Right cardiac atrium (tissue), 5 donors: ENCODE results near the gene SYT2. TPM values are rescaled to one million over a fixed set of nuclear protein-coding genes. Genes with fewer than 3 reads are reported as not detected.
A peak's percentile ranks its signal among the peaks of the same experiment; 100 is the strongest.

ENCODE experiments used
- ATAC-seq, 2 donors: fragments of 200-7000 bp; cut with Tn5 transposase; one replicate each; pipeline versions ENCODE4 v1.8.0 to v1.9.1; 2020; ENCODE audit warnings: moderate library complexity in 2 of 2, mild to moderate bottlenecking in 1 of 2
- DNase-seq, 3 donors: peaks; one replicate each; pipeline ENCODE4 v3.0.0-alpha.2; 2020
- H3K27ac ChIP-seq: one replicate; pipeline ENCODE4 v1.5.1; 2013; ENCODE audit warnings: mild to moderate bottlenecking, low read length, control low read depth, moderate library complexity
- H3K27me3 ChIP-seq: one replicate; pipeline ENCODE4 v1.6.1; 2013; ENCODE audit not compliant: control insufficient read depth, insufficient read depth
- H3K4me1 ChIP-seq: one replicate; pipeline ENCODE4 v1.6.1; 2013; ENCODE audit warnings: low read length; ENCODE audit not compliant: control insufficient read depth, insufficient read depth
- H3K4me3 ChIP-seq: one replicate; pipeline ENCODE4 v1.5.1; 2013; ENCODE audit warnings: low read length, control low read depth
- H3K9me3 ChIP-seq: one replicate; pipeline ENCODE4 v1.6.1; 2013; ENCODE audit warnings: low read length; ENCODE audit not compliant: control insufficient read depth
- WGBS: extraction: QIAGEN DNeasy Blood & Tissue Kit; methylation state at CpG from one replicate; pipeline ENCODE4 v1.1.7; 2013; 5-methylcytosine and 5-hydroxymethylcytosine counted together
- intact Hi-C, 4 donors: fragments of 100-400 bp; cut with DNase I; formaldehyde crosslinking; loops; one replicate each; pipeline versions ENCODE4 v1.11.0 to v1.14.0; 2022 to 2023
- polyA plus RNA-seq: library from polyadenylated mRNA; stranded (reverse); fragments of 200-250 nt; gene quantifications from one replicate; pipeline ENCODE4 v1.2.3, GENCODE V29; 2013
- total RNA-seq, 4 donors: library from RNA; stranded (reverse); fragmentation: NEBNext Ultra II Directional; extraction: Animal tissue kit (Norgen Biotek cat#: 25700); gene quantifications; one replicate each; pipeline ENCODE4 v1.2.1, GENCODE V29; 2021
- donor health status: healthy with polysubstance abuse.
- donor health status: DM: no; HTN: yes; CAD: no.
- donor health status: DM: no; HTN: no; CAD: no.
- donor health status: DM: no; HTN: yes; CAD: no; lungs with severe emphysema.
- donor health status: DM: yes; HTN: yes; CAD: no.

SYT2 gene
- total and polyA plus RNA-seq, 5 donors: 0.02 TPM; not detected in 4

- intact Hi-C loops: no loop called here
- no peak for ATAC-seq
- no peaks in the 10 kb centered on the region for H3K27me3 ChIP-seq
- no peak overlapping the region for H3K4me3 ChIP-seq
- no peak for DNase-seq
- H3K27ac ChIP-seq: no peak overlapping the region
- no peaks in the 10 kb centered on the region for H3K9me3 ChIP-seq
- 42% methylated on average over 7 of the region's 7 CpGs for WGBS
- no peaks in the 10 kb centered on the region for H3K4me1 ChIP-seq
These were observed 53.2 kb downstream of the SYT2 start for GRCh38 chr1:202656951-202657646.

GRCh38 chr1:202656057-202656456, 54.2 kb downstream of the SYT2 start:
- Histone ChIP-seq H3K4me3 (no peak overlapping the region), H3K27me3 (no peaks in the 10 kb centered on the region), H3K4me1 (no peaks in the 10 kb centered on the region), H3K9me3 (no peaks in the 10 kb centered on the region), H3K27ac (no peak overlapping the region)
- intact Hi-C loops: no loop called here
- DNase-seq (no peak), ATAC-seq (no peak)
- 52% methylated on average over 10 of the region's 10 CpGs for WGBS

GRCh38 chr1:202654079-202654478, 56.2 kb downstream of the SYT2 start:
- no peak for ATAC-seq
- Histone ChIP-seq H3K9me3 (no peaks in the 10 kb centered on the region), H3K27me3 (no peaks in the 10 kb centered on the region), H3K4me3 (no peak overlapping the region), H3K27ac (no peak overlapping the region), H3K4me1 (no peaks in the 10 kb centered on the region)
- intact Hi-C loops: no loop called here
- DNase-seq: no peak
- 66% methylated on average over 6 of the region's 6 CpGs for WGBS

GRCh38 chr1:202649553-202650392, 60.5 kb downstream of the SYT2 start:
- no peak for DNase-seq
- H3K4me1 ChIP-seq: no peaks in the 10 kb centered on the region
- H3K27me3 ChIP-seq: no peaks in the 10 kb centered on the region
- intact Hi-C loops: no loop called here
- H3K27ac ChIP-seq: no peak overlapping the region
- no peak overlapping the region for H3K4me3 ChIP-seq
- no peak for ATAC-seq
- H3K9me3 ChIP-seq: no peaks in the 10 kb centered on the region
- WGBS: 55% methylated on average over 15 of the region's 15 CpGs

- intact Hi-C loops: no loop called here
- H3K27ac ChIP-seq: no peak overlapping the region
- ATAC-seq (no peak), DNase-seq (no peak)
- H3K9me3 ChIP-seq: no peaks in the 10 kb centered on the region
- WGBS: 77% methylated on average over 2 of the region's 2 CpGs
- H3K4me1 ChIP-seq: no peaks in the 10 kb centered on the region
- H3K27me3 ChIP-seq: no peaks in the 10 kb centered on the region
- no peak overlapping the region for H3K4me3 ChIP-seq
These were observed 61.5 kb downstream of the SYT2 start for GRCh38 chr1:202648605-202649226.

- 34% methylated on average over 6 of the region's 6 CpGs for WGBS
- peaks cover 2% of the 10 kb centered on the region for H3K4me1 ChIP-seq
- no peaks in the 10 kb centered on the region for H3K9me3 ChIP-seq
- ATAC-seq (no peak), DNase-seq (no peak)
- intact Hi-C loops: no loop called here
- H3K27ac ChIP-seq: no peak overlapping the region
- H3K4me3 ChIP-seq: no peak overlapping the region
- H3K27me3 ChIP-seq: no peaks in the 10 kb centered on the region
These were observed 65.2 kb downstream of the SYT2 start for GRCh38 chr1:202645097-202645476.

- intact Hi-C loops: no loop called here
- no peaks in the 10 kb centered on the region for H3K27me3 ChIP-seq
- H3K4me3 ChIP-seq: no peak overlapping the region
- no peak for DNase-seq
- no peak for ATAC-seq
- H3K27ac ChIP-seq: no peak overlapping the region
- WGBS: 15% methylated on average over 22 of the region's 22 CpGs
- peaks cover 2% of the 10 kb centered on the region for H3K4me1 ChIP-seq
- H3K9me3 ChIP-seq: no peaks in the 10 kb centered on the region
These were observed 65.8 kb downstream of the SYT2 start for GRCh38 chr1:202644219-202645096.

GRCh38 chr1:202643397-202644218, 66.6 kb downstream of the SYT2 start:
- under 1% methylated on average over 55 of the region's 55 CpGs for WGBS
- H3K27me3 ChIP-seq: no peaks in the 10 kb centered on the region

GRCh38 chr1:202642619-202643291, 67.5 kb downstream of the SYT2 start:
- Histone ChIP-seq H3K27ac (no peak overlapping the region), H3K27me3 (no peaks in the 10 kb centered on the region), H3K4me3 (peak overlapping the region; percentile 34), H3K9me3 (no peaks in the 10 kb centered on the region), H3K4me1 (peaks cover 2% of the 10 kb centered on the region)
- intact Hi-C loops: no loop called here
- WGBS: 1% methylated on average over 58 of the region's 58 CpGs
- DNase-seq (peak in 1 of 3 donors; percentile 51), ATAC-seq (peak in 1 of 2 donors; percentile 14)

More at GRCh38 chr1:202643397-202644218, 66.6 kb downstream of the SYT2 start:
- Histone ChIP-seq H3K27ac (no peak overlapping the region), H3K4me3 (peak overlapping the region; percentile 34), H3K9me3 (no peaks in the 10 kb centered on the region), H3K4me1 (peaks cover 2% of the 10 kb centered on the region)
- peak; percentile 22 to 29 for ATAC-seq
- no peak for DNase-seq
- intact Hi-C loops: no loop called here
